ENCODE measurements around the gene RNF14. TPM values are rescaled to one million over a fixed set of nuclear protein-coding genes. Genes with fewer than 3 reads are reported as not detected.

The RNF14 gene
- total RNA-seq, 4 donors from 2014 or later, result 11.9 to 45.0 (median 23.6) TPM

GRCh38 chr5:141947316-141947715 lies 21.6 kb upstream of the RNF14 start:
- intact Hi-C loops (cut with DNase I), result no loop called here
- H3K27ac ChIP-seq, result no peak overlapping the region

DNA sequence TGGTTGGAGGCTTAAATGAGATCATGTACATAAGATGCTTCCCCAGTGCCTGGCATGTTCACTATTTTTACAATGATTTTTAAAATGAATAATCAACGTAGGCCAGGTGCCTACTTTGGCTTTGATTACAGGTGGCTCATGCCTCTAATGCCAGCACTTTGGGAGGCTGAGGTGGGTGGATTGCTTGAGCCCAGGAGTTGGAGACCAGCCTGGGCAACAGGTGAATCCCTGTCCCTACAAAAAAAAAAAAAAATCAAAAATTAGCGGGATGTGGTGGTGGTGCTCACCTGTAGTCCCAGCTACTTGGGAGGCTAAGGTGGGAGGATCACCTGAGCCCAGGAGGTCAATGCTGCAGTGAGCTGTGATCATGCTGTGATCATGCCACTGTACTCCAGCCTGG lies 20.1 kb upstream of the RNF14 start:
- intact Hi-C loops (cut with DNase I), result no loop called here
- H3K27ac ChIP-seq, result no peak overlapping the region
- peaks cover 0 to 43% (median 13%) of the 10 kb centered on the region in 3 donors for H3K4me1 ChIP-seq

More at GRCh38 chr5:141947316-141947715, 21.6 kb upstream of the RNF14 start:
- Histone ChIP-seq H3K4me1 (peaks cover 0 to 41% (median 14%) of the 10 kb centered on the region in 3 donors), H3K27me3 (no peaks in the 10 kb centered on the region), H3K4me3 (no peak overlapping the region), H3K9me3 (no peaks in the 10 kb centered on the region), H3K36me3 (peaks cover 0 to 3% (median 0%) of the 10 kb centered on the region in 3 donors)
- 64 to 76% methylated on average over 4 of the region's 4 CpGs for WGBS, 2 donors
- TF ChIP-seq, protein P1, sequence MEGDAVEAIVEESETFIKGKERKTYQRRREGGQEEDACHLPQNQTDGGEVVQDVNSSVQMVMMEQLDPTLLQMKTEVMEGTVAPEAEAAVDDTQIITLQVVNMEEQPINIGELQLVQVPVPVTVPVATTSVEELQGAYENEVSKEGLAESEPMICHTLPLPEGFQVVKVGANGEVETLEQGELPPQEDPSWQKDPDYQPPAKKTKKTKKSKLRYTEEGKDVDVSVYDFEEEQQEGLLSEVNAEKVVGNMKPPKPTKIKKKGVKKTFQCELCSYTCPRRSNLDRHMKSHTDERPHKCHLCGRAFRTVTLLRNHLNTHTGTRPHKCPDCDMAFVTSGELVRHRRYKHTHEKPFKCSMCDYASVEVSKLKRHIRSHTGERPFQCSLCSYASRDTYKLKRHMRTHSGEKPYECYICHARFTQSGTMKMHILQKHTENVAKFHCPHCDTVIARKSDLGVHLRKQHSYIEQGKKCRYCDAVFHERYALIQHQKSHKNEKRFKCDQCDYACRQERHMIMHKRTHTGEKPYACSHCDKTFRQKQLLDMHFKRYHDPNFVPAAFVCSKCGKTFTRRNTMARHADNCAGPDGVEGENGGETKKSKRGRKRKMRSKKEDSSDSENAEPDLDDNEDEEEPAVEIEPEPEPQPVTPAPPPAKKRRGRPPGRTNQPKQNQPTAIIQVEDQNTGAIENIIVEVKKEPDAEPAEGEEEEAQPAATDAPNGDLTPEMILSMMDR (IDR thresholded peaks at IDR 0.05), result no peak
- TF ChIP-seq POLR2A (IDR thresholded peaks at IDR 0.05), result no peak
- no peak for DNase-seq

DNA sequence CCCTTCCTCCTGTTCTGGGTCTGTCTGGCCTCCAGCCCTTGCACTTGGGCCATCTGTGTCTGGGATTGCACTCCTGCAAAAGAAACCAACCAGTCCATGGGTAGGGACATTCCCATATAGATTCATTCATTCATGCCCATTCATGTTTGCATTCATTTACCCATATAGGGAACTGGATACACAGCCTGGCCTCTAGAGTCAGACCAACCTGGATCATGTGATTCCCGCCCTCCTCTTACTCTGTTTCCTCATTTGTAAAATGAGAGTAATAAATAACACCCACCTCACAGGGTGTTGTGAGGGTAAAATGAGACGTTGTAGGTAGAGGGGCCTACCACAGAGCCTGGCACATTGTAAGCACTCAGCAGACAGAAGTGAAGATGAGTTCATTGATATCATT lies 19.4 kb upstream of the RNF14 start:
- no peak overlapping the region for H3K27ac ChIP-seq
- peaks cover 0 to 3% (median 0%) of the 10 kb centered on the region in 3 donors for H3K36me3 ChIP-seq
- no peaks in the 10 kb centered on the region for H3K27me3 ChIP-seq
- no peak overlapping the region for H3K4me3 ChIP-seq
- H3K9me3 ChIP-seq, result no peaks in the 10 kb centered on the region
- TF ChIP-seq, protein P1 (IDR thresholded peaks at IDR 0.05), result no peak
- no peak for TF ChIP-seq POLR2A (IDR thresholded peaks at IDR 0.05)
- 62 to 70% methylated on average over 2 of the region's 2 CpGs for WGBS, 2 donors
- intact Hi-C loops (cut with DNase I), result no loop called here
- H3K4me1 ChIP-seq, result peaks cover 0 to 40% (median 13%) of the 10 kb centered on the region in 3 donors
- DNase-seq, result no peak

More for the DNA sequence above, 20.1 kb upstream of the RNF14 start:
- 82 to 94% methylated on average over 2 of the region's 2 CpGs for WGBS, 2 donors
- Histone ChIP-seq H3K4me3 (no peak overlapping the region), H3K36me3 (peaks cover 0 to 3% (median 0%) of the 10 kb centered on the region in 3 donors), H3K27me3 (no peaks in the 10 kb centered on the region), H3K9me3 (no peaks in the 10 kb centered on the region)
- TF ChIP-seq POLR2A (IDR thresholded peaks at IDR 0.05), result no peak
- TF ChIP-seq, protein P1 (IDR thresholded peaks at IDR 0.05), result no peak
- DNase-seq, result no peak

GRCh38 chr5:141950207-141951005 lies 18.5 kb upstream of the RNF14 start:
- H3K4me3 ChIP-seq, result no peak overlapping the region
- H3K36me3 ChIP-seq, result peaks cover 0 to 3% (median 0%) of the 10 kb centered on the region in 3 donors
- H3K27ac ChIP-seq, result no peak overlapping the region
- no peaks in the 10 kb centered on the region for H3K27me3 ChIP-seq
- intact Hi-C loops (cut with DNase I), result loop anchor here (10.0 kb wide), 1 partner anchor 66 kb away; no protein-coding TSS in a partner anchor
- 74 to 96% methylated on average over 3 of the region's 3 CpGs for WGBS, 2 donors
- peaks cover 0 to 36% (median 10%) of the 10 kb centered on the region in 3 donors for H3K4me1 ChIP-seq
- no peak for DNase-seq
- TF ChIP-seq, protein P1 (IDR thresholded peaks at IDR 0.05), result no peak
- no peak for TF ChIP-seq POLR2A (IDR thresholded peaks at IDR 0.05)
- H3K9me3 ChIP-seq, result no peaks in the 10 kb centered on the region

GRCh38 chr5:141951332-141951781 lies 17.5 kb upstream of the RNF14 start:
- Histone ChIP-seq H3K36me3 (peaks cover 0 to 3% (median 0%) of the 10 kb centered on the region in 3 donors), H3K27ac (peak overlapping the region in 1 of 4 donors; percentile 34), H3K9me3 (no peaks in the 10 kb centered on the region), H3K4me1 (peaks cover 0 to 27% (median 3%) of the 10 kb centered on the region in 3 donors), H3K27me3 (no peaks in the 10 kb centered on the region), H3K4me3 (no peak overlapping the region)
- intact Hi-C loops (cut with DNase I), result loop anchor here (10.0 kb wide), 1 partner anchor 67 kb away; no protein-coding TSS in a partner anchor
- TF ChIP-seq, protein P1 (IDR thresholded peaks at IDR 0.05), result peak in 2 of 6 experiments; percentile 6 to 7
- TF ChIP-seq POLR2A (IDR thresholded peaks at IDR 0.05), result no peak
- 50 to 56% methylated on average over 7 to 9 of the region's 9 CpGs for whole genome bisulfite sequencing, 2 donors
- no peak for DNase-seq

Data from esophagus squamous epithelium (tissue), 5 donors.